Hepatocyte (in vitro differentiated cells): ENCODE measurements around the gene TPSG1. TPM values are rescaled to one million over a fixed set of nuclear protein-coding genes. Genes with fewer than 3 reads are reported as not detected.
"Not testable (repeated sequence)": the region's sequence is repeated elsewhere in the genome, so short reads cannot be mapped to it uniquely, and the experiment has no call there.

ENCODE experiments used
- DNase-seq: peaks from one replicate; pipeline ENCODE4 v3.0.0-alpha.2; 2016; ENCODE audit warnings: low spot score
- H2AFZ ChIP-seq: fragments of 200-600 bp; sonication (generic); 2 replicates; pipeline ENCODE4 v1.6.0; 2016; ENCODE audit warnings: antibody characterized with exemption, mild to moderate bottlenecking
- H3K27ac ChIP-seq: fragments of 200-600 bp; sonication (generic); 2 replicates; pipeline ENCODE4 v1.5.1; 2016; ENCODE audit warnings: mild to moderate bottlenecking
- H3K27me3 ChIP-seq: fragments of 200-600 bp; sonication (generic); 2 replicates; pipeline ENCODE4 v1.6.1; 2016
- H3K36me3 ChIP-seq: fragments of 200-600 bp; sonication (generic); replicated peaks from 2 replicates; pipeline ENCODE4 v1.5.1; 2016; ENCODE audit warnings: low read depth; ENCODE audit not compliant: insufficient read depth
- H3K4me1 ChIP-seq: fragments of 200-600 bp; sonication (generic); 2 replicates; pipeline ENCODE4 v1.5.1; 2016; ENCODE audit warnings: mild to moderate bottlenecking, moderate library complexity; ENCODE audit not compliant: insufficient read depth
- H3K4me2 ChIP-seq: fragments of 200-600 bp; sonication (generic); 2 replicates; pipeline ENCODE4 v1.6.0; 2016
- H3K4me3 ChIP-seq: fragments of 200-600 bp; sonication (generic); 2 replicates; pipeline ENCODE4 v1.5.1; 2016; ENCODE audit warnings: mild to moderate bottlenecking
- H3K79me2 ChIP-seq: fragments of 200-600 bp; sonication (generic); 2 replicates; pipeline ENCODE4 v1.6.0; 2017; ENCODE audit warnings: mild to moderate bottlenecking
- H3K9me2 ChIP-seq: fragments of 200-600 bp; sonication (generic); replicated peaks from 2 replicates; pipeline ENCODE4 v1.6.0; 2017; ENCODE audit warnings: mild to moderate bottlenecking; ENCODE audit not compliant: insufficient read depth
- H3K9me3 ChIP-seq: fragments of 200-600 bp; sonication (generic); 2 replicates; pipeline ENCODE4 v1.5.1; 2016; ENCODE audit warnings: low read depth, mild to moderate bottlenecking
- H4K20me1 ChIP-seq: fragments of 200-600 bp; sonication (generic); 2 replicates; pipeline ENCODE4 v1.6.0; 2016; ENCODE audit warnings: mild to moderate bottlenecking; ENCODE audit not compliant: insufficient read depth, poor library complexity, severe bottlenecking
- CTCF ChIP-seq: fragments of 200-600 bp; sonication (generic); IDR thresholded peaks from 2 replicates; pipeline ENCODE4 v1.5.1; 2016; ENCODE audit warnings: antibody characterized with exemption, mild to moderate bottlenecking; ENCODE audit not compliant: poor library complexity
- EZH2 ChIP-seq: fragments of 200-600 bp; sonication (generic); IDR thresholded peaks from 2 replicates; pipeline ENCODE4 v1.6.1; 2016; ENCODE audit warnings: antibody characterized with exemption, mild to moderate bottlenecking, borderline replicate concordance
- EZH2phosphoT487 ChIP-seq: fragments of 200-600 bp; sonication (generic); IDR thresholded peaks from one replicate; pipeline ENCODE4 v1.6.1; 2018; ENCODE audit warnings: antibody characterized with exemption, mild to moderate bottlenecking, low read depth, moderate library complexity; ENCODE audit not compliant: unreplicated experiment, severe bottlenecking
- WGBS: methylation state at CpG from one replicate; pipeline ENCODE4 v1.1.6; 2016; ENCODE audit warnings: low lambda C conversion rate; ENCODE audit errors: missing lambda C conversion rate; 5-methylcytosine and 5-hydroxymethylcytosine counted together
- polyA plus RNA-seq: library from polyadenylated mRNA; unstranded; fragments of >200 nt; fragmentation: Nextera tagmentation; extraction: Ambion mirVana; gene quantifications from 2 replicates; pipeline ENCODE4 v1.2.1, GENCODE V29; 2016
- total RNA-seq: library from RNA; depleted of rRNA; stranded (reverse); fragments of >200 nt; gene quantifications from 2 replicates; pipeline ENCODE4 v1.2.3, GENCODE V29; 2014

The TPSG1 gene
- total and polyA plus RNA-seq, 2 experiments from 2014 or later, result 0.67 to 2.0 TPM

GRCh38 chr16:1226692-1227091 lies 1.6 kb upstream of the TPSG1 start:
- H3K27me3 ChIP-seq, H3K4me1 ChIP-seq, H3K79me2 ChIP-seq, H3K4me2 ChIP-seq, H3K9me2 ChIP-seq, H3K9me3 ChIP-seq, DNase-seq, H4K20me1 ChIP-seq, H2AFZ ChIP-seq, H3K27ac ChIP-seq, H3K36me3 ChIP-seq, H3K4me3 ChIP-seq: not testable (repeated sequence)
- 100% methylated on average over 2 of the region's 14 CpGs for WGBS

GRCh38 chr16:1225728-1226311 lies 752 bp upstream of the TPSG1 start:
- H3K27ac ChIP-seq, H3K79me2 ChIP-seq, H4K20me1 ChIP-seq, H3K36me3 ChIP-seq, H3K9me2 ChIP-seq, H3K9me3 ChIP-seq, H2AFZ ChIP-seq, H3K27me3 ChIP-seq, DNase-seq, H3K4me2 ChIP-seq, H3K4me1 ChIP-seq, H3K4me3 ChIP-seq: not testable (repeated sequence)
- WGBS, result 82% methylated on average over 20 of the region's 24 CpGs

- no peak overlapping the region for H2AFZ ChIP-seq
- H3K4me3 ChIP-seq, result no peak overlapping the region
- peaks cover 3% of the 10 kb centered on the region for H3K4me1 ChIP-seq
- no peaks in the 10 kb centered on the region for H3K9me2 ChIP-seq
- H3K27me3 ChIP-seq, result no peaks in the 10 kb centered on the region
- no peaks in the 10 kb centered on the region for H3K9me3 ChIP-seq
- no peak overlapping the region for H3K4me2 ChIP-seq
- no peaks in the 10 kb centered on the region for H3K36me3 ChIP-seq
- H3K27ac ChIP-seq, result no peak overlapping the region
- no peak for TF ChIP-seq CTCF
- 87% methylated on average over 8 of the region's 9 CpGs for WGBS
- H3K79me2 ChIP-seq, result no peaks in the 10 kb centered on the region
- no peaks in the 10 kb centered on the region for H4K20me1 ChIP-seq
- no peak for DNase-seq
Observed at GRCh38 chr16:1224558-1224957, 510 bp downstream of the TPSG1 start.

GRCh38 chr16:1223355-1224214 lies 1.5 kb downstream of the TPSG1 start:
- Histone ChIP-seq H3K27ac (no peak overlapping the region), H2AFZ (no peak overlapping the region), H3K4me1 (peaks cover 3% of the 10 kb centered on the region), H3K4me3 (no peak overlapping the region), H3K9me2 (no peaks in the 10 kb centered on the region), H3K36me3 (no peaks in the 10 kb centered on the region), H3K79me2 (no peaks in the 10 kb centered on the region), H3K27me3 (no peaks in the 10 kb centered on the region), H3K9me3 (no peaks in the 10 kb centered on the region), H3K4me2 (no peak overlapping the region), H4K20me1 (no peaks in the 10 kb centered on the region)
- TF ChIP-seq EZH2, result no peak
- no peak for TF ChIP-seq CTCF
- TF ChIP-seq EZH2phosphoT487, result no peak
- 90% methylated on average over 38 of the region's 38 CpGs for WGBS
- no peak for DNase-seq
